ENCODE measurements around the gene MLLT3.

The MLLT3 gene

DNA sequence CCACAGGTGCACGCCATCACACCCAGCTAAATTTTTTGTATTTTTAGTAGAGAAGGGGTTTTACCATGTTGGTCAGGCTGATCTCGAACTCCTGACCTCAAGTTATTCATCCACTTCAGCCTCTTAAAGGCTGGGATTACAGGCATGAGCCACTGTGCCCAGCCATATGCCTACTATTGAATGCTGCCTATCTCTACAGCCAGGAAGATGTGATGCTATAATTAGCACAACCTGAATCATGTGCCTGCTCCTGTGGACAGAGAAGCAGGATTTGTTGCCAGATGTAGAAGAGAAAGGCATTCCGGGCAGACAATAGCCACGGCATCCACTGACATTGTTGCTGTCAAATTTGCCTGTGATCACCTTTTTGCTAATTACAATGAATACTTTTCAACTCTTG is 24.4 kb upstream of the MLLT3 start:
- DNase-seq (ENCODE audit: low read depth, low spot score) = no peak
- in situ Hi-C loops (cut with HindIII; ENCODE audit: low sequenced_read_pairs) = no loop called here
- TF ChIP-seq, protein P1, sequence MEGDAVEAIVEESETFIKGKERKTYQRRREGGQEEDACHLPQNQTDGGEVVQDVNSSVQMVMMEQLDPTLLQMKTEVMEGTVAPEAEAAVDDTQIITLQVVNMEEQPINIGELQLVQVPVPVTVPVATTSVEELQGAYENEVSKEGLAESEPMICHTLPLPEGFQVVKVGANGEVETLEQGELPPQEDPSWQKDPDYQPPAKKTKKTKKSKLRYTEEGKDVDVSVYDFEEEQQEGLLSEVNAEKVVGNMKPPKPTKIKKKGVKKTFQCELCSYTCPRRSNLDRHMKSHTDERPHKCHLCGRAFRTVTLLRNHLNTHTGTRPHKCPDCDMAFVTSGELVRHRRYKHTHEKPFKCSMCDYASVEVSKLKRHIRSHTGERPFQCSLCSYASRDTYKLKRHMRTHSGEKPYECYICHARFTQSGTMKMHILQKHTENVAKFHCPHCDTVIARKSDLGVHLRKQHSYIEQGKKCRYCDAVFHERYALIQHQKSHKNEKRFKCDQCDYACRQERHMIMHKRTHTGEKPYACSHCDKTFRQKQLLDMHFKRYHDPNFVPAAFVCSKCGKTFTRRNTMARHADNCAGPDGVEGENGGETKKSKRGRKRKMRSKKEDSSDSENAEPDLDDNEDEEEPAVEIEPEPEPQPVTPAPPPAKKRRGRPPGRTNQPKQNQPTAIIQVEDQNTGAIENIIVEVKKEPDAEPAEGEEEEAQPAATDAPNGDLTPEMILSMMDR (IDR thresholded peaks at IDR 0.05; ENCODE audit: low read depth, low read length) = no peak
- no peak overlapping the region for H3K4me3 ChIP-seq (ENCODE audit: low read depth, low read length)

DNA sequence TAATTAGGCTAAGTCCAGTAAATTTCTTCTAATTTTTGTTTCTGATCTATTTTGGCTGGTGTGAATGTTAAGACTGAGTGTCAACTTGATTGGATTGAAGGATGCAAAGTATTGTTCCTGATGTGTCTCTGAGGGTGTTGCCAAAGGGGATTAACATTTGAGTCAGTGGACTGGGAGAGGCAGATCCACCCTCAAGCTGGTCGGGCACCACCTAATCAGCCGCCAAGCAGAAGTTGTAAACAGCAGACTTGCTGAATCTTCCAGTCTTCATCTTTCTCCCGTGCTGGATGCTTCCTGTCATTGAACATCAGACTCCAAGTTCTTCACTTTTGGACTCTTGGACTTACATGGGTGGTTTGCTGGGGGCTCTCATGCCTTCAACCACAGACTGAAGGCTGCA is 21.4 kb upstream of the MLLT3 start:
- TF ChIP-seq, protein P1 (IDR thresholded peaks at IDR 0.05; ENCODE audit: low read depth, low read length) = no peak
- in situ Hi-C loops (cut with HindIII; ENCODE audit: low sequenced_read_pairs) = no loop called here
- no peak for DNase-seq (ENCODE audit: low read depth, low spot score)
- H3K4me3 ChIP-seq (ENCODE audit: low read depth, low read length) = no peak overlapping the region

GRCh38 chr9:20642045-20642444 is 19.7 kb upstream of the MLLT3 start:
- in situ Hi-C loops (cut with HindIII; ENCODE audit: low sequenced_read_pairs) = no loop called here
- no peak overlapping the region for H3K4me3 ChIP-seq (ENCODE audit: low read depth, low read length)
- no peak for DNase-seq (ENCODE audit: low read depth, low spot score)
- TF ChIP-seq, protein P1 (IDR thresholded peaks at IDR 0.05; ENCODE audit: low read depth, low read length) = no peak

GRCh38 chr9:20640331-20641187 is 18.3 kb upstream of the MLLT3 start:
- peak; percentile 68 for DNase-seq (ENCODE audit: low read depth, low spot score)
- H3K4me3 ChIP-seq (ENCODE audit: low read depth, low read length) = no peak overlapping the region
- TF ChIP-seq, protein P1 (IDR thresholded peaks at IDR 0.05; ENCODE audit: low read depth, low read length) = no peak
- in situ Hi-C loops (cut with HindIII; ENCODE audit: low sequenced_read_pairs) = no loop called here

GRCh38 chr9:20636888-20637440 is 14.7 kb upstream of the MLLT3 start:
- H3K4me3 ChIP-seq (ENCODE audit: low read depth, low read length) = no peak overlapping the region
- peak; percentile 37 for DNase-seq (ENCODE audit: low read depth, low spot score)
- in situ Hi-C loops (cut with HindIII; ENCODE audit: low sequenced_read_pairs) = no loop called here
- TF ChIP-seq, protein P1 (IDR thresholded peaks at IDR 0.05; ENCODE audit: low read depth, low read length) = no peak

- in situ Hi-C loops (cut with HindIII; ENCODE audit: low sequenced_read_pairs) = no loop called here
- TF ChIP-seq, protein P1 (IDR thresholded peaks at IDR 0.05; ENCODE audit: low read depth, low read length) = no peak
Observed at GRCh38 chr9:20634895-20635294, 12.6 kb upstream of the MLLT3 start.

More at GRCh38 chr9:20634895-20635294, 12.6 kb upstream of the MLLT3 start:
- DNase-seq (ENCODE audit: low read depth, low spot score) = no peak
- H3K4me3 ChIP-seq (ENCODE audit: low read depth, low read length) = no peak overlapping the region
